ENCODE measurements around the gene ERCC6.

- TF ChIP-seq CTCF (IDR thresholded peaks at IDR 0.05) (no peak), POLR2A (IDR thresholded peaks at IDR 0.05) (no peak)
Measured at GRCh38 chr10:49556723-49557122, 17.8 kb upstream of the ERCC6 start.
